ENCODE measurements around the gene HEMK1. TPM values are rescaled to one million over a fixed set of nuclear protein-coding genes. Genes with fewer than 3 reads are reported as not detected.

Gene HEMK1
- total RNA-seq, 4 donors from 2014 or later: 4.8 to 8.3 (median 6.7) TPM

DNA sequence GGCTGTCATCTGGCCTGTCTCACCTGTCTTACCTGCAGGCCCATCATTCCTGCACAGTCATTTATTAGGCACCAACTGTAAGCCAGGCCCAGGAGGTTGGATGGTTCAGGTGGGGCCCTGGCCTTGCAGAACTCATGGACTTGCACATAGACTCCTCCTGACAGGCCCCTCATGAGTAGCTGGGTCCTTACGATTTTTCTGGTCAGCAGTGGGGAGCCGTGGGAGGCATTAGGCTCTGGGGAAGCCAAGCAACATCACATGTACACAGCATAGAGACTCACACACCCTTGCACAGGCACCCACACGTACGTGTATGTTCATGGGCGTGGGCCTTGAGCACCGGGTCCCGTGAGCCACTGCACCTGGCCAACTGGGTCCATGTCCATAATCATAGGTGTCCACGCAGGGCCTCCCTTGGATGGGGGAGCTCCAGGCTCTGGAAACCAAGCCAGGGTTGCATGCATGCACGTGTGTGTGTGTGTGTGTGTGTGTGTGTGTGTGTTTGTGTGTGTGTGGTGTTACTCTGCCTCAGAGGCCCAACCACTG lies 21.9 kb downstream of the HEMK1 start:
- DNase-seq (ENCODE audit: low spot score) (no peak), ATAC-seq (ENCODE audit: low FRiP score) (no peak)
- TF ChIP-seq CTCF (IDR thresholded peaks at IDR 0.05): no peak

GRCh38 chr3:50592568-50592967 lies 23.2 kb downstream of the HEMK1 start:
- TF ChIP-seq CTCF (IDR thresholded peaks at IDR 0.05): no peak
- no peak for ATAC-seq (ENCODE audit: low FRiP score)
- no peak for DNase-seq (ENCODE audit: low spot score)

DNA sequence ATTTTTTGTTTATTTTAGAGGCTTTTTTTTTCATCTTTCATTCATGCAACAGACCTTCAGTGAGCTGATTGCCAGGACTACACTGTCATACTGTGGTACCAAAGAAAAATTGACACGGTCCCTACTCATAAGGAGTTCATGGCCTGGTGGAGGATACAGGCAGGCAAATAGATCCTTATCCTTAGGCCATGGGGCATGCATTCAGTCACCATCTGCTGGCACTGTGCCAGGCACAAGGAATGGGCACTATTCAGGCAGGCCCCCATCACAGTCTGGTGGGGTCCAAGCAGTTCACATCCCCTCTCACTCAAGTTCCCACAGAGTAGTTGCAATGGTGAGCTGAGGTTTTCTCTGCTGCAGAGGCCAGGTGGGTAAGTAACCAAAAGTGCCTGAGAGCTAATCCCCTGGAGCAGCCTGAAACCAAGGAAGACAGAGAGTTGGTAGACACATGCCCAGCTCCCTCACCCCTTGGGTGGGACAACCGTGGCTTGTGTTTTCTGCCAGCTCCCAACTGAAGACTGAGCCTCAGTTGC lies 25.0 kb downstream of the HEMK1 start:
- ATAC-seq (ENCODE audit: low FRiP score): no peak
- no peak for TF ChIP-seq CTCF (IDR thresholded peaks at IDR 0.05)
- no peak for DNase-seq (ENCODE audit: low spot score)

- DNase-seq (ENCODE audit: low spot score): no peak
- no peak for ATAC-seq (ENCODE audit: low FRiP score)
- no peak for TF ChIP-seq CTCF (IDR thresholded peaks at IDR 0.05)
These were observed 29.9 kb downstream of the HEMK1 start for GRCh38 chr3:50599115-50599715.

DNA sequence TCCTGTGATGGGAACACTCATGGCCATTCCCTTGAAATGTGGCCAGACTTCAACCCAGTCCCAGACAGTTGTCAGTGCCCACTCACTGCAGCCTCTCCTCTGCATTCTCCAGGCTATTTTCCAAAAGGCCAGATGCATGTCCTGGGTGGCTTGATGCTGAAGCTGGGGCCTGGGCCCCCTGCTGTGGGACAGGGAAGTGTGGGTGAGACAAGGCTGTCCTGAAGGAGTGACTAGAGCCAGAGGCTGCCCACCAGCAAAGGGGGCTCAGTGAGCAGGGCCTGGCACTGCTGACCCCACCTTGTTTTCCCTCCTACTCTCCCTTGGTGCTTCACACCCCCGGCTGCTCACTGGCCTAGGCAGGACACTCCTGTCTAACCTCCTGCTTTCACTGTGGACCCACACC lies 30.4 kb downstream of the HEMK1 start:
- DNase-seq (ENCODE audit: low spot score) (no peak), ATAC-seq (ENCODE audit: low FRiP score) (no peak)
- TF ChIP-seq CTCF (IDR thresholded peaks at IDR 0.05): no peak

- no peak for TF ChIP-seq CTCF (IDR thresholded peaks at IDR 0.05)
- ATAC-seq (ENCODE audit: low FRiP score): no peak
- DNase-seq (ENCODE audit: low spot score): no peak
These were observed 30.9 kb downstream of the HEMK1 start for GRCh38 chr3:50600141-50600753.

Data from omental fat pad (tissue), 4 donors.